Keratinocyte (primary cell): Measurements from ENCODE around the gene MAD1L1. TPM values are rescaled to one million over a fixed set of nuclear protein-coding genes. Genes with fewer than 3 reads are reported as not detected.

Experiments
- DNase-seq: peaks from one replicate; pipeline ENCODE4 v3.0.0-alpha.2; 2011; ENCODE audit warnings: low read depth, missing footprints, low spot score
- FAIRE-seq: peaks from 2 replicates; lab custom pipeline; 2011; peaks lifted over from hg19 to GRCh38; lab: Jason Lieb, UNC
- H2AFZ ChIP-seq: 2 replicates; pipeline ENCODE4 v1.6.0; 2012; ENCODE audit warnings: low read length, control low read depth, inconsistent platforms; ENCODE audit not compliant: control insufficient read depth
- H3K27ac ChIP-seq: 2 replicates; pipeline ENCODE4 v1.5.1; 2011; ENCODE audit warnings: low read length; ENCODE audit not compliant: control insufficient read depth, insufficient read depth
- H3K27me3 ChIP-seq: 3 replicates; pipeline ENCODE4 v1.6.0; 2011; ENCODE audit warnings: low read length; ENCODE audit not compliant: control insufficient read depth, insufficient read depth; ENCODE audit errors: extremely low read depth
- H3K36me3 ChIP-seq, 2 experiments: 2 replicates in 1 of 2; 3 replicates in 1 of 2; pipeline ENCODE4 v1.5.1; 2011; ENCODE audit warnings: low read length in 2 of 2, mild to moderate bottlenecking in 1 of 2; ENCODE audit not compliant: control insufficient read depth in 2 of 2, insufficient read depth in 2 of 2; ENCODE audit errors: extremely low read depth in 1 of 2
- H3K4me1 ChIP-seq: 3 replicates; pipeline ENCODE4 v1.5.1; 2011; ENCODE audit warnings: low read length; ENCODE audit not compliant: control insufficient read depth, insufficient read depth; ENCODE audit errors: extremely low read depth
- H3K4me2 ChIP-seq: 3 replicates; pipeline ENCODE4 v1.6.0; 2011; ENCODE audit warnings: low read depth, low read length; ENCODE audit not compliant: control insufficient read depth, insufficient read depth; ENCODE audit errors: extremely low read depth
- H3K4me3 ChIP-seq, 3 experiments: fragments of 200-600 bp in 1 of 3; sonication (generic) in 1 of 3; 2 replicates in 2 of 3; 3 replicates in 1 of 3; pipeline ENCODE4 v1.5.1; 2011 to 2016; ENCODE audit warnings: low read length in 3 of 3, mild to moderate bottlenecking in 3 of 3, control low read depth in 2 of 3, inconsistent platforms in 1 of 3, low read depth in 1 of 3, mixed read lengths in 1 of 3, mixed run types in 1 of 3, moderate library complexity in 1 of 3; ENCODE audit not compliant: control insufficient read depth in 2 of 3, insufficient read depth in 2 of 3; ENCODE audit errors: extremely low read depth in 1 of 3
- H3K79me2 ChIP-seq: 2 replicates; pipeline ENCODE4 v1.6.0; 2012; ENCODE audit warnings: low read length; ENCODE audit not compliant: control insufficient read depth, insufficient read depth
- H3K9ac ChIP-seq: 3 replicates; pipeline ENCODE4 v1.6.0; 2011; ENCODE audit warnings: low read length; ENCODE audit not compliant: control insufficient read depth, insufficient read depth; ENCODE audit errors: extremely low read depth
- H3K9me1 ChIP-seq: 3 replicates; pipeline ENCODE4 v1.6.0; 2011; ENCODE audit warnings: low read length; ENCODE audit not compliant: control insufficient read depth, insufficient read depth; ENCODE audit errors: extremely low read depth
- H3K9me3 ChIP-seq: 2 replicates; pipeline ENCODE4 v1.5.1; 2012; ENCODE audit warnings: low read depth, low read length; ENCODE audit not compliant: control insufficient read depth
- H4K20me1 ChIP-seq: 3 replicates; pipeline ENCODE4 v1.6.0; 2011; ENCODE audit warnings: low read length; ENCODE audit not compliant: control insufficient read depth, insufficient read depth; ENCODE audit errors: extremely low read depth
- EZH2 ChIP-seq: IDR thresholded peaks from one replicate; pipeline ENCODE4 v1.6.1; 2012; ENCODE audit warnings: inconsistent platforms, mild to moderate bottlenecking, low read length, moderate library complexity
- dilution Hi-C: fragments of 300-500 bp; cut with MboI; formaldehyde crosslinking; loops from one replicate; pipeline ENCODE4 v1.7.0; 2020; ENCODE audit warnings: low sequenced_read_pairs; ENCODE audit not compliant: extremely low pct_ligation_motif_present
- polyA plus RNA-seq, 5 experiments: library from polyadenylated mRNA; depleted of rRNA in 3 of 5; stranded (reverse) in 3 of 5; stranded (forward) in 1 of 5; unstranded in 1 of 5; fragments of >200 nt; gene quantifications; 1 replicate in 1 of 5; 2 replicates in 3 of 5; 3 replicates in 1 of 5; pipeline versions ENCODE4 v1.2.1 to v1.2.3, GENCODE V29; 2011 to 2012; ENCODE audit warnings: missing spikeins in 2 of 5, low read depth in 1 of 5, low replicate concordance in 1 of 5
- TF ChIP-seq, protein P1 (sequence below), 3 experiments: IDR thresholded peaks in 1 of 3; conservative IDR thresholded peaks in 1 of 3; optimal IDR thresholded peaks in 1 of 3; 2 replicates in 2 of 3; 3 replicates in 1 of 3; pipeline versions ENCODE3 to v1.5.1; 2011; ENCODE audit warnings: low read length in 3 of 3, mild to moderate bottlenecking in 3 of 3, moderate library complexity in 2 of 3, control low read depth in 1 of 3, inconsistent platforms in 1 of 3; ENCODE audit not compliant: insufficient read depth in 2 of 3; ENCODE audit errors: extremely low read depth in 1 of 3

MAD1L1 gene
- polyA plus RNA-seq, 1 donor (not counting 4 experiments of a cell fraction or from before 2014, with no cell fraction given) = 18.0 TPM

GRCh38 chr7:1811850-1812508 lies 420.8 kb downstream of the MAD1L1 start:
- Histone ChIP-seq H4K20me1 (no peaks in the 10 kb centered on the region), H2AFZ (no peak overlapping the region), H3K9me3 (no peaks in the 10 kb centered on the region), H3K36me3 (peaks cover 0 to 3% of the 10 kb centered on the region in 2 experiments), H3K27me3 (peaks cover 9% of the 10 kb centered on the region), H3K4me3 (no peak overlapping the region), H3K4me2 (no peak overlapping the region), H3K9me1 (no peaks in the 10 kb centered on the region), H3K79me2 (no peaks in the 10 kb centered on the region), H3K27ac (no peak overlapping the region), H3K9ac (no peak overlapping the region), H3K4me1 (peaks cover 18% of the 10 kb centered on the region)
- DNase-seq = peak; percentile 2
- dilution Hi-C loops = no loop called here
- no peak for FAIRE-seq
- TF ChIP-seq EZH2 = no peak

GRCh38 chr7:1810961-1811849 lies 421.5 kb downstream of the MAD1L1 start:
- H3K27me3 ChIP-seq = peaks cover 9% of the 10 kb centered on the region
- no peaks in the 10 kb centered on the region for H4K20me1 ChIP-seq
- H3K9ac ChIP-seq = no peak overlapping the region
- no peak for DNase-seq
- H3K9me1 ChIP-seq = no peaks in the 10 kb centered on the region
- H3K36me3 ChIP-seq = peaks cover 0 to 3% of the 10 kb centered on the region in 2 experiments
- no peak for FAIRE-seq
- peak overlapping the region; percentile 47 for H3K4me2 ChIP-seq
- H3K4me1 ChIP-seq = peaks cover 18% of the 10 kb centered on the region
- no peak overlapping the region for H3K4me3 ChIP-seq
- dilution Hi-C loops = no loop called here
- H2AFZ ChIP-seq = no peak overlapping the region
- no peak overlapping the region for H3K27ac ChIP-seq
- no peaks in the 10 kb centered on the region for H3K79me2 ChIP-seq
- TF ChIP-seq, protein P1, sequence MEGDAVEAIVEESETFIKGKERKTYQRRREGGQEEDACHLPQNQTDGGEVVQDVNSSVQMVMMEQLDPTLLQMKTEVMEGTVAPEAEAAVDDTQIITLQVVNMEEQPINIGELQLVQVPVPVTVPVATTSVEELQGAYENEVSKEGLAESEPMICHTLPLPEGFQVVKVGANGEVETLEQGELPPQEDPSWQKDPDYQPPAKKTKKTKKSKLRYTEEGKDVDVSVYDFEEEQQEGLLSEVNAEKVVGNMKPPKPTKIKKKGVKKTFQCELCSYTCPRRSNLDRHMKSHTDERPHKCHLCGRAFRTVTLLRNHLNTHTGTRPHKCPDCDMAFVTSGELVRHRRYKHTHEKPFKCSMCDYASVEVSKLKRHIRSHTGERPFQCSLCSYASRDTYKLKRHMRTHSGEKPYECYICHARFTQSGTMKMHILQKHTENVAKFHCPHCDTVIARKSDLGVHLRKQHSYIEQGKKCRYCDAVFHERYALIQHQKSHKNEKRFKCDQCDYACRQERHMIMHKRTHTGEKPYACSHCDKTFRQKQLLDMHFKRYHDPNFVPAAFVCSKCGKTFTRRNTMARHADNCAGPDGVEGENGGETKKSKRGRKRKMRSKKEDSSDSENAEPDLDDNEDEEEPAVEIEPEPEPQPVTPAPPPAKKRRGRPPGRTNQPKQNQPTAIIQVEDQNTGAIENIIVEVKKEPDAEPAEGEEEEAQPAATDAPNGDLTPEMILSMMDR (optimal IDR thresholded peaks at IDR 0.05 in 1 of 3, IDR thresholded peaks at IDR 0.05 in 1 of 3, conservative IDR thresholded peaks at IDR 0.05 in 1 of 3; ENCODE audit: extremely low read depth in 1 of 3, insufficient read depth in 2 of 3, low read length in 3 of 3) = no peak
- TF ChIP-seq EZH2 = no peak
- H3K9me3 ChIP-seq = no peaks in the 10 kb centered on the region
